Peyer's patch (tissue), 4 donors: ENCODE results near the gene PDE1C.

Source experiments
- POLR2A ChIP-seq, 2 donors: fragments of 450-650 bp; IDR thresholded peaks; one replicate each; pipeline ENCODE4 v1.5.1; 2017; ENCODE audit warnings: antibody characterized with exemption in 2 of 2, mild to moderate bottlenecking in 2 of 2, moderate library complexity in 2 of 2
- TF ChIP-seq, protein P1 (sequence below), 6 experiments: fragments of 450-650 bp in 4 of 6; fragments of 200-600 bp in 2 of 6; sonication (generic) in 1 of 6; IDR thresholded peaks; one replicate each; pipeline ENCODE4 v1.5.1; 2017 to 2019; ENCODE audit warnings: antibody characterized with exemption in 6 of 6, mild to moderate bottlenecking in 3 of 6, moderate library complexity in 1 of 6

DNA sequence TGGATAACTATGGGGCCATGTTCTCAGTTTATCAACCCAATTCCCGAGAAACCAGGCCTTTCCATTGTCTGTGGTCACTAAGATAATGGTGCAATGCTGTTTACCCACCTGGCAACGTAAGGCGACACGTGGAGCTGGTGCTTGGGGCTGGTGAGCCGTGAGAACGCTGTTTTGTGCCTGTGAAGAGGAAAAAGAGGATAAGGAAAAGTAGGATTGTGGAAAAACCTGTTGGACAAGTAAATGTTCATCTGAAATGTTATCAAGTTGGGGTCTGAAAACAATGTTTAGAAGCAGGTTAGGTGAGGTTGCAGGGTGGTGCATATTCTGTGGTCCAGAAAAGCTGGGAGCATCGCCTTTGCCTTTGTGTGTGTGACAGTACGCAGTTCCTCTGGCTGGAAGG is 294.7 kb downstream of the PDE1C start:
- no peak for TF ChIP-seq POLR2A (IDR thresholded peaks at IDR 0.05)
- TF ChIP-seq, protein P1, sequence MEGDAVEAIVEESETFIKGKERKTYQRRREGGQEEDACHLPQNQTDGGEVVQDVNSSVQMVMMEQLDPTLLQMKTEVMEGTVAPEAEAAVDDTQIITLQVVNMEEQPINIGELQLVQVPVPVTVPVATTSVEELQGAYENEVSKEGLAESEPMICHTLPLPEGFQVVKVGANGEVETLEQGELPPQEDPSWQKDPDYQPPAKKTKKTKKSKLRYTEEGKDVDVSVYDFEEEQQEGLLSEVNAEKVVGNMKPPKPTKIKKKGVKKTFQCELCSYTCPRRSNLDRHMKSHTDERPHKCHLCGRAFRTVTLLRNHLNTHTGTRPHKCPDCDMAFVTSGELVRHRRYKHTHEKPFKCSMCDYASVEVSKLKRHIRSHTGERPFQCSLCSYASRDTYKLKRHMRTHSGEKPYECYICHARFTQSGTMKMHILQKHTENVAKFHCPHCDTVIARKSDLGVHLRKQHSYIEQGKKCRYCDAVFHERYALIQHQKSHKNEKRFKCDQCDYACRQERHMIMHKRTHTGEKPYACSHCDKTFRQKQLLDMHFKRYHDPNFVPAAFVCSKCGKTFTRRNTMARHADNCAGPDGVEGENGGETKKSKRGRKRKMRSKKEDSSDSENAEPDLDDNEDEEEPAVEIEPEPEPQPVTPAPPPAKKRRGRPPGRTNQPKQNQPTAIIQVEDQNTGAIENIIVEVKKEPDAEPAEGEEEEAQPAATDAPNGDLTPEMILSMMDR (IDR thresholded peaks at IDR 0.05): no peak
